ENCODE measurements around the gene TXLNA. TPM values are rescaled to one million over a fixed set of nuclear protein-coding genes. Genes with fewer than 3 reads are reported as not detected.
A peak's percentile ranks its signal among the peaks of the same experiment; 100 is the strongest.

The TXLNA gene
- total RNA-seq, 1 donor from 2014 or later, result 37.2 TPM

GRCh38 chr1:32215629-32216480 is 36.4 kb downstream of the TXLNA start:
- Histone ChIP-seq H2AFZ (replicated peaks) (no peak overlapping the region), H3K36me3 (no peaks in the 10 kb centered on the region), H3K4me2 (no peak overlapping the region), H3K4me3 (no peak overlapping the region), H3K79me2 (ENCODE audit: low read depth) (peaks cover 7% of the 10 kb centered on the region), H3K27ac (no peak overlapping the region), H4K20me1 (ENCODE audit: low read depth) (no peaks in the 10 kb centered on the region), H3F3A (ENCODE audit: low read depth) (no peaks in the 10 kb centered on the region), H3K9ac (no peak overlapping the region), H3K4me1 (peaks cover 2% of the 10 kb centered on the region), H3K9me3 (ENCODE audit: low read depth) (no peaks in the 10 kb centered on the region), H3K27me3 (no peaks in the 10 kb centered on the region)
- Mint-ChIP-seq H3K9me3 (no peaks in the 10 kb centered on the region), H3K4me3 (no peak overlapping the region), H3K27ac (peak overlapping the region; percentile 29), H3K4me1 (peaks cover 8% of the 10 kb centered on the region), H3K27me3 (ENCODE audit: insufficient read depth, low read depth) (peaks cover 6% of the 10 kb centered on the region), H3K36me3 (peaks cover 6% of the 10 kb centered on the region)
- DNase-seq (ENCODE audit: low spot score), result peak; percentile 83
- TF ChIP-seq EZH2phosphoT487 (IDR thresholded peaks at IDR 0.05) (no peak), CTCF (IDR thresholded peaks at IDR 0.05) (peak; percentile 77)

- no peaks in the 10 kb centered on the region for H3F3A ChIP-seq (ENCODE audit: low read depth)
These were observed 37.1 kb downstream of the TXLNA start for GRCh38 chr1:32216566-32216965.

DNA sequence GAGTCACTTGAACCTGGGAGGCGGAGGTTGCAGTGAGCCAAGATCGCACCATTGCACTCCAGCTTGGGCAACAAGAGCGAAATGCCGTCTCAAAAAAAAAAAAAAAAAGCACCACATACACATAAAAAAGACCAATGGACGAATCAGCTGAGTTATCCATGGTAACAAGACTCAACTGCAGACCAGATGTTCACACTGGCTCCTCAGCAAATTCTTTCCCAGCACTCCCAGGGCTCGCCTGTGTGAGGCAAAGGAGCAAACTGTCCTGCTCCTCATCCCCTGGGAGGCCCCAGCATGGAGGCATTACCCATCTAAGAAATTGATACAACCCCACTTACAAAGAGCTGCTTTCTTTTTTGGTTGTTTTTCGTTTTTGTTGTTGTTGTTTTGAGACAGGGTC is 39.5 kb downstream of the TXLNA start:
- Mint-ChIP-seq H3K36me3 (peaks cover 8% of the 10 kb centered on the region), H3K27ac (no peak overlapping the region), H3K27me3 (ENCODE audit: insufficient read depth, low read depth) (peaks cover 8% of the 10 kb centered on the region), H3K4me1 (peaks cover 27% of the 10 kb centered on the region), H3K9me3 (no peaks in the 10 kb centered on the region), H3K4me3 (no peak overlapping the region)
- Histone ChIP-seq H3K9me3 (ENCODE audit: low read depth) (no peaks in the 10 kb centered on the region), H3K27ac (no peak overlapping the region), H3K79me2 (ENCODE audit: low read depth) (peaks cover 34% of the 10 kb centered on the region), H3K4me1 (peaks cover 14% of the 10 kb centered on the region), H3K36me3 (no peaks in the 10 kb centered on the region), H3K27me3 (no peaks in the 10 kb centered on the region), H4K20me1 (ENCODE audit: low read depth) (no peaks in the 10 kb centered on the region), H2AFZ (replicated peaks) (no peak overlapping the region), H3F3A (ENCODE audit: low read depth) (peaks cover 3% of the 10 kb centered on the region), H3K4me3 (no peak overlapping the region), H3K4me2 (no peak overlapping the region), H3K9ac (no peak overlapping the region)
- DNase-seq (ENCODE audit: low spot score), result no peak
- TF ChIP-seq EZH2 (IDR thresholded peaks at IDR 0.05) (no peak), CTCF (IDR thresholded peaks at IDR 0.05) (no peak), EZH2phosphoT487 (IDR thresholded peaks at IDR 0.05) (no peak)

More at GRCh38 chr1:32216566-32216965, 37.1 kb downstream of the TXLNA start:
- Histone ChIP-seq H3K4me2 (no peak overlapping the region), H4K20me1 (ENCODE audit: low read depth) (no peaks in the 10 kb centered on the region), H3K79me2 (ENCODE audit: low read depth) (peaks cover 15% of the 10 kb centered on the region), H3K4me3 (no peak overlapping the region), H3K9me3 (ENCODE audit: low read depth) (no peaks in the 10 kb centered on the region), H3K27ac (no peak overlapping the region), H3K9ac (no peak overlapping the region), H2AFZ (replicated peaks) (no peak overlapping the region), H3K27me3 (no peaks in the 10 kb centered on the region), H3K4me1 (peaks cover 8% of the 10 kb centered on the region), H3K36me3 (no peaks in the 10 kb centered on the region)
- H3K4me3 Mint-ChIP-seq, result no peak overlapping the region
- H3K27ac Mint-ChIP-seq, result no peak overlapping the region
- TF ChIP-seq EZH2 (IDR thresholded peaks at IDR 0.05) (no peak), CTCF (IDR thresholded peaks at IDR 0.05) (no peak), EZH2phosphoT487 (IDR thresholded peaks at IDR 0.05) (no peak)
- no peaks in the 10 kb centered on the region for H3K9me3 Mint-ChIP-seq
- peaks cover 15% of the 10 kb centered on the region for H3K4me1 Mint-ChIP-seq
- H3K27me3 Mint-ChIP-seq (ENCODE audit: insufficient read depth, low read depth), result peaks cover 6% of the 10 kb centered on the region
- H3K36me3 Mint-ChIP-seq, result peaks cover 6% of the 10 kb centered on the region
- DNase-seq (ENCODE audit: low spot score), result no peak
